HG03342 (cell line): ENCODE measurements around the gene TMED10.
A peak's percentile ranks its signal among the peaks of the same experiment; 100 is the strongest.
"Not testable (repeated sequence)": the region's sequence is repeated elsewhere in the genome, so short reads cannot be mapped to it uniquely, and the experiment has no call there.

Source experiments
- ATAC-seq: cut with Tn5 transposase; IDR thresholded peaks from one replicate; pipeline ENCODE4 v1.9.1; 2021; ENCODE audit warnings: mild to moderate bottlenecking, moderate library complexity; ENCODE audit not compliant: unreplicated experiment

TMED10 gene

DNA sequence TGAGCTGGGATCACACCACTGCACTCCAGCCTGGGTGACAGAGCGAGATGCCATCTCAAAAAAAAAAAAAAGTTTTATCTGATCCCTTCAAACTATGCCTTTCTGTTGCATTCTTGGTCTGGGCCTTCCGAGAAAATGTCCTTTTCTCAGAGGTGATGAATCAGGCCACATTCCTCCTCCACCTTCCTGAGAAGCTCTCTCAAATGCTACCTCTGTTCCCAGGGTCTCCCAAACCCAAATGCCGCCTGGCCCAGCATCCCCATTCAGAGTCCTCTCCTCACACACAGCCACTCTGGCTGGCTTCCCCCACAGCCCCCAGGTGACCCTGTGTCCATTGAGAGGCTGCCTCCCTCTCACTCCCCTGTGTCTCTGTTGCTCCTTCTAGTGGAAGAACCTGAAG is 19.7 kb upstream of the TMED10 start:
- no peak for ATAC-seq

- ATAC-seq: no peak
Measured at GRCh38 chr14:75191100-75191499, 14.7 kb upstream of the TMED10 start.

DNA sequence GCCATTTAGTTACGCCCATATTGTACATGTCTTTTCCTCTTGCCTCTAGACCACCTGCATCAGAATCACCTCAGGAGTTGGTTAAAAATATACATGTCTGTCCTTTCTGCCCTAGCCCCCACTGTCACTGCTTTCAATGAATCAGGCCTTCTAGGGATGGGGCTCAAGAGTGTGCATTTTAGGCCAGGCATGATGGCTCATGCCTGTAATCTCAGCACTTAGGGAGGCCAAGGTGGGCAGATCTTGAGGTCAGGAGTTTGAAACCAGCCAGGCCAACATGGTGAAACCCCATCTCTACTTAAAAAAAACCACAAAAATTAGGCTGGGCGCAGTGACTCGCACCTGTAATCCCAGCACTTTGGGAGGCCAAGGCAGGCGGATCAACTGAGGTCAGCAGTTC is 13.6 kb upstream of the TMED10 start:
- ATAC-seq: no peak

- no peak for ATAC-seq
Measured at GRCh38 chr14:75188520-75189268, 12.3 kb upstream of the TMED10 start.

GRCh38 chr14:75188086-75188485 is 11.7 kb upstream of the TMED10 start:
- ATAC-seq: no peak

GRCh38 chr14:75186953-75187352 is 10.5 kb upstream of the TMED10 start:
- ATAC-seq: no peak

GRCh38 chr14:75185251-75186040 is 9.0 kb upstream of the TMED10 start:
- ATAC-seq: no peak

DNA sequence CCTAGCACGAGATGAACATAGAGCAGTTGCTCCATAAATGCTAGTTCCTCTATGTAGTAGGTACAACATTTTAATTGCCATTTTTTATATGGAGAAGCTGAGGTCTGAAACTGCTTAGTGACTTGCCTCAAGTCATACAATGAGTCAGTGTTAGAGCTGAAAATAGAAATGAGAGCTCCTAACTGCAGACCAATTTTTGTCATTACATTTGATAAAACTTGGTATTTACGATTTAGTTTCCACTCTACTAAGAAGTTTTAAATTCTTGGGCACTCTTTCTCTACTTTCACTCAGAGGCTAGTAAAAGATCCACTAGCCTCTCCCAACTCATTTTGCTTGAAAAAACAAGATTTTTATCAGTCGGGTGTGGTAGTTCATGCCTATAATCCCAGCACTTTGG is 8.1 kb upstream of the TMED10 start:
- no peak for ATAC-seq

DNA sequence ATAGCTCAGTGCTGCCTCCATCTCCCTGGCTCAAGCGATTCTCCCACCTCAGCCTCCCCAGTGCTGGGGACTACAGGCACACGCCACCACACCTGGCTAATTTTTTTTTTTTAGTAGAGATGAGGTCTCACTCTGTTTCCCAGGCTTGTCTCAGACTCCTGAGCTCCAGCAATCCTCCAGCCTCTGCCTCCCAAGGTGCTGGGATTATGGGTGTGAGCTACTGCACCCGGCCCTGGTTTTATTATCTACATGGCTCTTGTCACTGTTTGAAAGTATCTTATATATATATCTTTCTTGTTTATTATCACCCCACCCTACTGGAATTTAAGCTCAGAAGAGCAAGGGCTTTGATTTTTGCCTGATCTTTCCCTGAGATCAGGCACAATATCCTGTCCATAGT is 7.6 kb upstream of the TMED10 start:
- ATAC-seq: no peak

GRCh38 chr14:75183225-75183624 is 6.8 kb upstream of the TMED10 start:
- no peak for ATAC-seq

DNA sequence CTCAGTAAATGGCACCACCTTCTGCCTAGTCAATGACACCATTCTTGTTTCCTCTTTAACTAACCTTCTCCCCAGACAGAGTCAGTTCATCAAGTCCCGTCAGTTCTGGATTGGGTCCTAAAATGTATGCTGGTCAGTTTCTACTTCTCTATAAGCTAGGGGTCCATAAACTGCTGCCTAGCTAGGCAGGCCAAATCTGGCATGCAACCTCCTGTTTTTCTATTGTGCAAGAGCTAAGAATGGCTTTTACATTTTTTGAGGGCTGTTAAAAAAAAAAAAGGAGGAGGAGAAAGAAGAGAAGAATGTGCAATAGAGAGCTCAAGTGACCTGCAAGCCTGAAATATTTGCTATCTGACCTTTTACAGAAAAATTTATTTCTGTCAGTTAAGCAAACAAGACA is 6.4 kb upstream of the TMED10 start:
- ATAC-seq: no peak

DNA sequence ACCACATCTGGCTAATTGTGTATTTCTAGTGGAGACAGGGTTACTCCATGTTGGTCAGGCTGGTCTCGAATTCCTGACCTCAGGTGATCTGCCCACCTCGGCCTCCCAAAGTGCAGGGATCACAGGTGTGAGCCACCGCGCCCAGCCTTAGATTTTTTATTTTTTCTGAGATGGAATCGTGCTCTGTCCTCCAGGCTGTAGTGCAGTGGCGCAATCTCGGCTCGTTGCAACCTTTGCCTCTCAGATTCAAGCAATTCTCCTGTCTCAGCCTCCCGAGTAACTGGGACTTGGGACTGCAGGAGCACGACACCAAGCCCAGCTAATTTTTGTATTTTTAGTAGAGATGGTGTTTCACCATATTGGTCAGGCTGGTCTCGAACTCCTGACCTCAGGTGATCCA is 5.8 kb upstream of the TMED10 start:
- ATAC-seq: not testable (repeated sequence)

GRCh38 chr14:75181293-75182062 is 5.1 kb upstream of the TMED10 start:
- no peak for ATAC-seq

- ATAC-seq: peak; percentile 18
Measured at GRCh38 chr14:75175677-75176141, 703 bp downstream of the TMED10 start.

DNA sequence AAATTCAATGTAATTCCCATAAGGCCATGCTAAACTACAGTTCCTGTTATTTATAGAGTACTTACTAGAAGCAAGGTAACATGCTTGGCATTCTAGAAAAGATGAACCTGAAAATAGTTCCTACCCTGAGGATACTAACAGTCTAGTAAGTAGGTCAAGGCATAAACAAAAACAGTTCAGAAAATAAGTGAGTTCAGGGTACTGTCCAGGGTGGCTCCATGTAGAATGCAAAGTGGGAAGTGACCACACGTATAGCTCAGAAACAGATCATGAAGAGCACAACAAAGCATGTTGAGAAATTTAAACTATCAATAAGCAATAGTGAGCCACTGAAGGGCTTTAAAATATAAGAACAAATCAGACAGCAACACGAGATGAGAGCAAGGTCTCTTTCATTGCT is 2.3 kb downstream of the TMED10 start:
- no peak for ATAC-seq

- no peak for ATAC-seq
Measured at GRCh38 chr14:75170772-75171171, 5.6 kb downstream of the TMED10 start.

DNA sequence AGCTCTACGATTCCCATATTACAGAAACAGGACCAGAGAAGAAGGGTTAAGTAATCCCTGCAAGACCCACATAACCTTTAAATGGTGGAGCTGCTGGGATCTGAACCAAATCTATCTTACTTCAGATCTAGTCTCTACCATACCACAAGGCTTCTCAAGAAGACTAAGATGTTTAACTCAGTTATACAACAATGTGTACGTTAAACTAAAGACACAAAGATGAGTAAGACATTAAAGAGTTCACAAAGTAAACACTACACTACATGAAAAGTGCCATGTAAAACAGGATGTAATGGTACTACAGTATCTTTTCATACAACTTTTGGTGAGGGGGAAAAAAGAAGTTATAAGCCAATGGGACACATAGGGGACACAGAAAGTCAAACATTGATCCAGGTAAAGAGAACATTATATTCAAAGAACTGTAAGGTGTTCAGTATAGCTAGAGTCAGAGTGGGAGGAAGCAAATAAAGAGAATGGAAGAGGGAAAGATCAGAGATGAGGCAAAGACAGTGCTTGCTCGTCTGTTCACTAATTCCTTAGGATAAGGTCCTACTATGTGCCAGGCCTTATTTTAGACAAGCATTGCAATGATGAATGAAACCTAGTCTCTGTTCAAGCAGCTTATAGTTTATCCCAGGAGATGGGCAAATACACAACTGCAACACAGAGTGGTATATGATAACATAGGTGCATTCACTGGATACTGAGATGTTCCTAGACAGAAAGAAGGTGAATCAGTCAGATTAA is 7.7 kb downstream of the TMED10 start:
- no peak for ATAC-seq

DNA sequence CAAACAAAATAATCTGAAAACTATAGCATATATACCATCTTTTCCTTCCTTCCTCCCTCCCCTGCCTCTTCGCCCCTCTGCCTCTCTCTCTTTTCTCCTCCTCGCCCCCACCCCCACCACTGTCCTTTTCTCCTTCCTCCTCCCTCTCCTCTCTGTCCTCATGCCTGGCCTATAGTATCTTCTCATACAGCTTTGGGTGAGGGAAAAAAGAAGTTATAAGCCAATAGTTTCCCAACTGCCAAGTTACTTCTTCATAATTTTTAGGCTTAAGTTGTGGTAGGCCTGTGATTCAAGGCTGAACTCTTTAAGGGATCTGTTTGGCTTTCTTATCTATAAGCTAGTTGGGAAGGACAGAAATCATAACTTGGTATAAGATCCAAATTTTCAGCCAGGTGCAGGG is 9.1 kb downstream of the TMED10 start:
- no peak for ATAC-seq

GRCh38 chr14:75165586-75166391 is 10.6 kb downstream of the TMED10 start:
- ATAC-seq: no peak

GRCh38 chr14:75164809-75165208 is 11.6 kb downstream of the TMED10 start:
- no peak for ATAC-seq
